ENCODE measurements around the gene DDX23. TPM values are rescaled to one million over a fixed set of nuclear protein-coding genes. Genes with fewer than 3 reads are reported as not detected.

DDX23 gene
- total and polyA plus RNA-seq, 2 experiments from 2014 or later, result 41.7 to 74.8 TPM

GRCh38 chr12:48894271-48894670 lies 42.3 kb upstream of the DDX23 start:
- no peak for DNase-seq (ENCODE audit: low spot score)
- H3K4me2 ChIP-seq, result no peak overlapping the region
- H3K79me2 ChIP-seq, result no peaks in the 10 kb centered on the region
- no peak overlapping the region for H3K4me3 ChIP-seq
- H4K20me1 ChIP-seq (ENCODE audit: insufficient read depth, poor library complexity, severe bottlenecking), result no peaks in the 10 kb centered on the region
- TF ChIP-seq EZH2phosphoT487 (IDR thresholded peaks at IDR 0.05; ENCODE audit: low read depth, severe bottlenecking, unreplicated experiment) (no peak), CTCF (IDR thresholded peaks at IDR 0.05; ENCODE audit: poor library complexity) (no peak), EZH2 (IDR thresholded peaks at IDR 0.05; ENCODE audit: borderline replicate concordance) (no peak)
- H3K27me3 ChIP-seq, result no peaks in the 10 kb centered on the region
- H2AFZ ChIP-seq, result no peak overlapping the region
- H3K36me3 ChIP-seq (replicated peaks; ENCODE audit: insufficient read depth, low read depth), result no peaks in the 10 kb centered on the region
- H3K9me2 ChIP-seq (replicated peaks; ENCODE audit: insufficient read depth), result no peaks in the 10 kb centered on the region
- H3K9me3 ChIP-seq (ENCODE audit: low read depth), result no peaks in the 10 kb centered on the region
- 89% methylated on average over 1 of the region's 1 CpG for WGBS (ENCODE audit: low lambda C conversion rate, missing lambda C conversion rate)
- no peaks in the 10 kb centered on the region for H3K4me1 ChIP-seq (ENCODE audit: insufficient read depth)
- H3K27ac ChIP-seq, result no peak overlapping the region

DNA sequence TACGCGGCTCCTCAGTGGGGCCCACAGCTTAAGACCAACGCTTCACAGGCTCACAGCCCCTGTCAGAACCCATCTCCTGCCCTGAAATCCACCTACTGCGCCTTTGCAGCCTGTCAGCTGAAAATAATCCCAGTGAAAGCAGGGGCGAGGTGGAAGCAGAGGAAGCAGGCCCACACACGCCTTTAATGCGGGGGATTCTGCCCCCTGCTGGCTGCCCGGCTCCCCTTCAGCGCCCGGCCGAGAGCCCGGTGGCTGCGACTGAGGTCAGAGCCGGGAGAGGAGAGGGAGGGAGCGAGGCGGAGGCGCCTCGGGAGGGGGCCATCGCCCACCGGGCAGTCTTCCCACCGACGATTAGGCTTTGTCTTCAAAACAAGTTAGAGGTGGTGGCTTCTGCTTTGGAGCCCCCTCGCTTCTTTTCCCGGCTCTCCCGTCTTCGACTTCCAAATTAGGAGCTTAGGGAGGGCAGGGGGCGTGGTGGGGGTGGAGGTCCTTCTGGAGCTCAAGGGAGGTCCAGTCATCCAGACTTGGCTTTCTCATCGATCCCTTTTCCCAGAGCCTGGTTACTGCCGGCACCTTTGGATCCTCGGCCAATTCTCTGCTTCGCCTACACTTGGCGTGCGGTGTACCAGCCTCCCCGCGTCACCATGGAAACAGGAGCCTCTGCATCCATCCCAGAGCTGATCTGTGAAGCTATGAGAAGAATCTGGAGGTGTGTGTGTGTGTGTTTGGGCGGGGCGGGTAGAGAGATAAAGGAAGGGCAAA lies 38.9 kb upstream of the DDX23 start:
- Histone ChIP-seq H3K27ac (no peak overlapping the region), H3K79me2 (no peaks in the 10 kb centered on the region), H3K9me2 (replicated peaks; ENCODE audit: insufficient read depth) (no peaks in the 10 kb centered on the region), H3K4me3 (no peak overlapping the region), H4K20me1 (ENCODE audit: insufficient read depth, poor library complexity, severe bottlenecking) (no peaks in the 10 kb centered on the region), H3K4me1 (ENCODE audit: insufficient read depth) (no peaks in the 10 kb centered on the region), H3K4me2 (peak overlapping the region; percentile 90), H3K36me3 (replicated peaks; ENCODE audit: insufficient read depth, low read depth) (no peaks in the 10 kb centered on the region), H3K9me3 (ENCODE audit: low read depth) (no peaks in the 10 kb centered on the region), H3K27me3 (no peaks in the 10 kb centered on the region), H2AFZ (peak overlapping the region; percentile 46)
- TF ChIP-seq CTCF (IDR thresholded peaks at IDR 0.05; ENCODE audit: poor library complexity), result peak; percentile 97
- no peak for TF ChIP-seq EZH2 (IDR thresholded peaks at IDR 0.05; ENCODE audit: borderline replicate concordance)
- no peak for TF ChIP-seq EZH2phosphoT487 (IDR thresholded peaks at IDR 0.05; ENCODE audit: low read depth, severe bottlenecking, unreplicated experiment)
- WGBS (ENCODE audit: low lambda C conversion rate, missing lambda C conversion rate), result 4% methylated on average over 28 of the region's 37 CpGs
- DNase-seq (ENCODE audit: low spot score), result peak; percentile 91

DNA sequence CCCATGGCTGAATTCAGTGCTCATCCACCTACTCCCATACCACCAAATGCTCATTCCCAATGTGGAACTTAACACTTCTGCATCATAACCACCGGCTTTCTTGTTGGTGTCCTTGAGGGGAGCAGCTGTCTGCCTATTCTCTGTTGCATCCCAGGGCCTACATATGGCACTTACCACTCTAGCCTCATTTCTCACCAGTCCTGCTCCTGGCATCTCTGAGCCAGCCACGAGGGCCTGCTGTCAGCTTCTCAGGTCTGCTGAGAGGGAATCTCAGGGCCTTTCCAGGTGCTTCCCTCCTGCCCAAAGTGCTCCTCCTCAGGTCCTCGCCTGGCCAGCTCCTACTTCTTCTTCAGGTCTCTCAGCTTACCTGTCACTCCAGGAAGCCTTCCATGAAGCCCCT lies 37.7 kb upstream of the DDX23 start:
- Histone ChIP-seq H3K79me2 (no peaks in the 10 kb centered on the region), H3K27ac (no peak overlapping the region), H3K4me3 (no peak overlapping the region), H3K9me2 (replicated peaks; ENCODE audit: insufficient read depth) (no peaks in the 10 kb centered on the region), H3K4me1 (ENCODE audit: insufficient read depth) (no peaks in the 10 kb centered on the region), H2AFZ (no peak overlapping the region), H3K9me3 (ENCODE audit: low read depth) (no peaks in the 10 kb centered on the region), H3K36me3 (replicated peaks; ENCODE audit: insufficient read depth, low read depth) (no peaks in the 10 kb centered on the region), H3K4me2 (no peak overlapping the region), H4K20me1 (ENCODE audit: insufficient read depth, poor library complexity, severe bottlenecking) (no peaks in the 10 kb centered on the region), H3K27me3 (no peaks in the 10 kb centered on the region)
- TF ChIP-seq EZH2 (IDR thresholded peaks at IDR 0.05; ENCODE audit: borderline replicate concordance) (no peak), EZH2phosphoT487 (IDR thresholded peaks at IDR 0.05; ENCODE audit: low read depth, severe bottlenecking, unreplicated experiment) (no peak), CTCF (IDR thresholded peaks at IDR 0.05; ENCODE audit: poor library complexity) (no peak)
- WGBS (ENCODE audit: low lambda C conversion rate, missing lambda C conversion rate), result 82% methylated on average over 3 of the region's 3 CpGs
- no peak for DNase-seq (ENCODE audit: low spot score)
